A549 (cell line): Measurements from ENCODE around the gene TMEM175.

ENCODE experiments used
- EP300 ChIP-seq, 2 experiments: fragments of >200 bp; sonication (Bioruptor Twin); formaldehyde crosslinking; IDR thresholded peaks; 2 replicates in 1 of 2; 3 replicates in 1 of 2; pipeline ENCODE4 v1.6.1; 2016 to 2017
- HOXA7 ChIP-seq: fragments of 250-450 bp; sonication (Bioruptor Pico); IDR thresholded peaks from 2 replicates; pipeline ENCODE4 v1.5.0; 2020; ENCODE audit warnings: mild to moderate bottlenecking, moderate library complexity
- JUN ChIP-seq, 2 experiments: fragments of >200 bp; sonication (Bioruptor Twin); formaldehyde crosslinking; IDR thresholded peaks; 2 replicates in 1 of 2; 3 replicates in 1 of 2; pipeline ENCODE4 v1.6.1; 2016 to 2017
- KDM1A ChIP-seq: fragments of 200-600 bp; sonication (generic); IDR thresholded peaks from 2 replicates; pipeline ENCODE4 v1.6.1; 2016; ENCODE audit warnings: low read depth, mild to moderate bottlenecking
- MAFK ChIP-seq: fragments of 450-650 bp; IDR thresholded peaks from 2 replicates; pipeline ENCODE4 v1.6.1; 2014; ENCODE audit not compliant: partially characterized antibody
- MAX ChIP-seq: IDR thresholded peaks from 2 replicates; pipeline ENCODE4 v1.6.1; 2012
- MYC ChIP-seq: IDR thresholded peaks from 2 replicates; pipeline ENCODE4 v1.6.1; 2012; ENCODE audit warnings: mild to moderate bottlenecking, inconsistent platforms, low read length, improper control_type of control experiment, borderline replicate concordance
- NFE2L2 ChIP-seq: fragments of 150-350 bp; conservative IDR thresholded peaks from 2 replicates; pipeline ENCODE4 v1.6.1; 2014; ENCODE audit warnings: low read length
- PBX3 ChIP-seq: IDR thresholded peaks from 2 replicates; pipeline ENCODE4 v1.6.1; 2012
- RAD21 ChIP-seq, 2 experiments: fragments of >200 bp in 1 of 2; sonication (Bioruptor Twin) in 1 of 2; formaldehyde crosslinking in 1 of 2; IDR thresholded peaks in 1 of 2; conservative IDR thresholded peaks in 1 of 2; 2 replicates in 1 of 2; 3 replicates in 1 of 2; pipeline ENCODE4 v1.6.1; 2012 to 2018; ENCODE audit warnings: inconsistent platforms in 1 of 2
- REST ChIP-seq: fragments of 200-600 bp; sonication (generic); IDR thresholded peaks from 2 replicates; pipeline ENCODE4 v1.6.1; 2016; ENCODE audit warnings: antibody characterized with exemption, mild to moderate bottlenecking, moderate library complexity
- USF2 ChIP-seq: fragments of 450-650 bp; IDR thresholded peaks from 2 replicates; pipeline ENCODE4 v1.6.1; 2014; ENCODE audit warnings: antibody characterized with exemption
- ZSCAN20 ChIP-seq: fragments of 250-450 bp; sonication (Bioruptor Pico); IDR thresholded peaks from 2 replicates; pipeline ENCODE4 v1.8.0; 2022; ENCODE audit warnings: mild to moderate bottlenecking, moderate library complexity
- TF ChIP-seq, protein P1 (sequence below): fragments of >200 bp; sonication (Bioruptor Twin); formaldehyde crosslinking; IDR thresholded peaks from 3 replicates; pipeline ENCODE4 v1.5.1; 2016

- TF ChIP-seq MAX (no peak), EP300 (IDR thresholded peaks at IDR 0.05) (no peak), REST (no peak), ZSCAN20 (no peak), KDM1A (no peak), RAD21 (conservative IDR thresholded peaks at IDR 0.05 in 1 of 2, IDR thresholded peaks at IDR 0.05 in 1 of 2) (no peak), PBX3 (no peak), MYC (no peak), JUN (IDR thresholded peaks at IDR 0.05) (no peak), USF2 (no peak), NFE2L2 (no peak), HOXA7 (CRISPR knock-in tag) (no peak), MAFK (no peak)
- TF ChIP-seq, protein P1, sequence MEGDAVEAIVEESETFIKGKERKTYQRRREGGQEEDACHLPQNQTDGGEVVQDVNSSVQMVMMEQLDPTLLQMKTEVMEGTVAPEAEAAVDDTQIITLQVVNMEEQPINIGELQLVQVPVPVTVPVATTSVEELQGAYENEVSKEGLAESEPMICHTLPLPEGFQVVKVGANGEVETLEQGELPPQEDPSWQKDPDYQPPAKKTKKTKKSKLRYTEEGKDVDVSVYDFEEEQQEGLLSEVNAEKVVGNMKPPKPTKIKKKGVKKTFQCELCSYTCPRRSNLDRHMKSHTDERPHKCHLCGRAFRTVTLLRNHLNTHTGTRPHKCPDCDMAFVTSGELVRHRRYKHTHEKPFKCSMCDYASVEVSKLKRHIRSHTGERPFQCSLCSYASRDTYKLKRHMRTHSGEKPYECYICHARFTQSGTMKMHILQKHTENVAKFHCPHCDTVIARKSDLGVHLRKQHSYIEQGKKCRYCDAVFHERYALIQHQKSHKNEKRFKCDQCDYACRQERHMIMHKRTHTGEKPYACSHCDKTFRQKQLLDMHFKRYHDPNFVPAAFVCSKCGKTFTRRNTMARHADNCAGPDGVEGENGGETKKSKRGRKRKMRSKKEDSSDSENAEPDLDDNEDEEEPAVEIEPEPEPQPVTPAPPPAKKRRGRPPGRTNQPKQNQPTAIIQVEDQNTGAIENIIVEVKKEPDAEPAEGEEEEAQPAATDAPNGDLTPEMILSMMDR: no peak
These were observed 35.6 kb upstream of the TMEM175 start for GRCh38 chr4:896630-897029.
